ENCODE data around the gene ZNF431. TPM values are rescaled to one million over a fixed set of nuclear protein-coding genes. Genes with fewer than 3 reads are reported as not detected.

ZNF431 gene
- total RNA-seq, 1 donor from 2014 or later = 7.9 TPM

- Mint-ChIP-seq H3K4me3 (ENCODE audit: unreplicated experiment) (no peak overlapping the region), H3K27ac (ENCODE audit: unreplicated experiment) (no peak overlapping the region), H3K4me1 (ENCODE audit: low read depth) (peaks cover 15% of the 10 kb centered on the region), H3K36me3 (ENCODE audit: low read depth) (peaks cover 12% of the 10 kb centered on the region), H3K27me3 (ENCODE audit: low read depth) (no peaks in the 10 kb centered on the region), H3K9me3 (ENCODE audit: low read depth) (peaks cover 19% of the 10 kb centered on the region)
- no peak for TF ChIP-seq CTCF (IDR thresholded peaks at IDR 0.05)
- DNase-seq (ENCODE audit: low spot score) = no peak
Observed at GRCh38 chr19:21127001-21127400, 14.8 kb upstream of the ZNF431 start.

GRCh38 chr19:21127898-21128297 lies 13.9 kb upstream of the ZNF431 start:
- Mint-ChIP-seq H3K4me3 (ENCODE audit: unreplicated experiment) (no peak overlapping the region), H3K27ac (ENCODE audit: unreplicated experiment) (no peak overlapping the region), H3K27me3 (ENCODE audit: low read depth) (no peaks in the 10 kb centered on the region), H3K36me3 (ENCODE audit: low read depth) (peaks cover 12% of the 10 kb centered on the region), H3K9me3 (ENCODE audit: low read depth) (peaks cover 19% of the 10 kb centered on the region), H3K4me1 (ENCODE audit: low read depth) (peaks cover 15% of the 10 kb centered on the region)
- DNase-seq (ENCODE audit: low spot score) = no peak
- TF ChIP-seq CTCF (IDR thresholded peaks at IDR 0.05) = no peak

GRCh38 chr19:21128901-21129698 lies 12.7 kb upstream of the ZNF431 start:
- no peak for TF ChIP-seq CTCF (IDR thresholded peaks at IDR 0.05)
- Mint-ChIP-seq H3K4me1 (ENCODE audit: low read depth) (peaks cover 11% of the 10 kb centered on the region), H3K27ac (ENCODE audit: unreplicated experiment) (no peak overlapping the region), H3K4me3 (ENCODE audit: unreplicated experiment) (no peak overlapping the region), H3K9me3 (ENCODE audit: low read depth) (peaks cover 19% of the 10 kb centered on the region), H3K36me3 (ENCODE audit: low read depth) (peaks cover 12% of the 10 kb centered on the region), H3K27me3 (ENCODE audit: low read depth) (no peaks in the 10 kb centered on the region)
- no peak for DNase-seq (ENCODE audit: low spot score)

- peaks cover 10% of the 10 kb centered on the region for H3K4me1 Mint-ChIP-seq (ENCODE audit: low read depth)
- no peak overlapping the region for H3K4me3 Mint-ChIP-seq (ENCODE audit: unreplicated experiment)
- peaks cover 18% of the 10 kb centered on the region for H3K9me3 Mint-ChIP-seq (ENCODE audit: low read depth)
- H3K27ac Mint-ChIP-seq (ENCODE audit: unreplicated experiment) = no peak overlapping the region
- no peak for DNase-seq (ENCODE audit: low spot score)
- no peak for TF ChIP-seq CTCF (IDR thresholded peaks at IDR 0.05)
- no peaks in the 10 kb centered on the region for H3K27me3 Mint-ChIP-seq (ENCODE audit: low read depth)
- peaks cover 11% of the 10 kb centered on the region for H3K36me3 Mint-ChIP-seq (ENCODE audit: low read depth)
Observed at GRCh38 chr19:21130097-21130775, 11.6 kb upstream of the ZNF431 start.

- H3K4me1 Mint-ChIP-seq (ENCODE audit: low read depth) = peaks cover 7% of the 10 kb centered on the region
Observed at GRCh38 chr19:21133633-21134032, 8.2 kb upstream of the ZNF431 start.

More at GRCh38 chr19:21133633-21134032, 8.2 kb upstream of the ZNF431 start:
- Mint-ChIP-seq H3K27ac (ENCODE audit: unreplicated experiment) (no peak overlapping the region), H3K9me3 (ENCODE audit: low read depth) (peaks cover 8% of the 10 kb centered on the region), H3K4me3 (ENCODE audit: unreplicated experiment) (no peak overlapping the region), H3K36me3 (ENCODE audit: low read depth) (no peaks in the 10 kb centered on the region), H3K27me3 (ENCODE audit: low read depth) (no peaks in the 10 kb centered on the region)
- no peak for DNase-seq (ENCODE audit: low spot score)
- TF ChIP-seq CTCF (IDR thresholded peaks at IDR 0.05) = no peak
